GM13977 (cell line): ENCODE measurements around the gene NTRK2.

ENCODE experiments used
- DNase-seq: peaks from one replicate; pipeline ENCODE4 v3.0.0; 2012; ENCODE audit warnings: low spot score
- CTCF ChIP-seq: IDR thresholded peaks from 2 replicates; pipeline ENCODE4 v1.5.1; 2012; ENCODE audit warnings: mild to moderate bottlenecking, control low read depth; ENCODE audit not compliant: insufficient read depth; ENCODE audit errors: extremely low read depth, missing control alignments
- in situ Hi-C: fragments of 300-500 bp; cut with MboI; formaldehyde crosslinking; loops from one replicate; pipeline ENCODE4 v1.12.0; 2022; ENCODE audit warnings: low sequenced_read_pairs, low pct_unique_long_range_greater_than_20kb, mixed read lengths, inconsistent platforms; ENCODE audit not compliant: unreplicated experiment

NTRK2 gene

GRCh38 chr9:84804951-84805694, 135.6 kb downstream of the NTRK2 start:
- TF ChIP-seq CTCF, result no peak
- no peak for DNase-seq
- in situ Hi-C loops, result no loop called here

- in situ Hi-C loops, result no loop called here
- DNase-seq, result no peak
- TF ChIP-seq CTCF, result no peak
Observed at GRCh38 chr9:84807431-84807830, 137.9 kb downstream of the NTRK2 start.

GRCh38 chr9:84807870-84808390, 138.4 kb downstream of the NTRK2 start:
- no peak for DNase-seq
- in situ Hi-C loops, result no loop called here
- TF ChIP-seq CTCF, result no peak

GRCh38 chr9:84808416-84808815, 138.9 kb downstream of the NTRK2 start:
- no peak for TF ChIP-seq CTCF
- DNase-seq, result no peak
- in situ Hi-C loops, result no loop called here

GRCh38 chr9:84811072-84811750, 141.7 kb downstream of the NTRK2 start:
- TF ChIP-seq CTCF, result no peak
- DNase-seq, result no peak

GRCh38 chr9:84811751-84812074, 142.2 kb downstream of the NTRK2 start:
- in situ Hi-C loops, result no loop called here
- DNase-seq, result no peak
- no peak for TF ChIP-seq CTCF

More at GRCh38 chr9:84811072-84811750, 141.7 kb downstream of the NTRK2 start:
- in situ Hi-C loops, result no loop called here
